Activated naive CD8-positive, alpha-beta T cell treated with anti-CD3 and anti-CD28 coated beads, Interleukin-2, amount 10 ng/mL, durations not matched to agents 7 days and 5 days (primary cell): Measurements from ENCODE around the gene FANCL. TPM values are rescaled to one million over a fixed set of nuclear protein-coding genes. Genes with fewer than 3 reads are reported as not detected.
"Not testable (repeated sequence)": the region's sequence is repeated elsewhere in the genome, so short reads cannot be mapped to it uniquely, and the experiment has no call there.

Experiments used
- ATAC-seq: fragments of 150-1000 bp; cut with Tn5 transposase; one replicate; pipeline ENCODE4 v1.10.0; 2021; ENCODE audit warnings: low read depth, moderate library complexity
- POLR2A ChIA-PET: fragments of 350-600 bp; sonication (Branson Sonifier 250); formaldehyde crosslinking; loops from one replicate; lab custom pipeline; 2021; ENCODE audit warnings: antibody characterized with exemption; lab: Charles Lee
- DNase-seq: peaks from one replicate; pipeline ENCODE4 v3.0.0; 2021
- H3K27ac Mint-ChIP-seq: one replicate; pipeline ENCODE4 v1.8.0; 2022; ENCODE audit warnings: mild to moderate bottlenecking, mixed read lengths
- H3K27me3 Mint-ChIP-seq: one replicate; pipeline ENCODE4 v1.8.0; 2022; ENCODE audit warnings: mild to moderate bottlenecking, moderate library complexity, mixed read lengths
- H3K36me3 Mint-ChIP-seq: one replicate; pipeline ENCODE4 v1.8.0; 2021; ENCODE audit warnings: mild to moderate bottlenecking, mixed read lengths
- H3K4me1 Mint-ChIP-seq: one replicate; pipeline ENCODE4 v1.8.0; 2021; ENCODE audit warnings: mixed read lengths
- H3K4me3 Mint-ChIP-seq: one replicate; pipeline ENCODE4 v1.8.0; 2022; ENCODE audit warnings: mild to moderate bottlenecking, moderate library complexity, mixed read lengths
- H3K9me3 Mint-ChIP-seq: one replicate; pipeline ENCODE4 v1.8.0; 2021; ENCODE audit warnings: mixed read lengths
- total RNA-seq, 2 experiments: library from RNA; stranded (reverse); gene quantifications; one replicate each; pipeline ENCODE4 v1.2.3, GENCODE V29; 2021

The FANCL gene
- total RNA-seq, 2 experiments from 2014 or later, result 12.2 to 16.4 TPM

DNA sequence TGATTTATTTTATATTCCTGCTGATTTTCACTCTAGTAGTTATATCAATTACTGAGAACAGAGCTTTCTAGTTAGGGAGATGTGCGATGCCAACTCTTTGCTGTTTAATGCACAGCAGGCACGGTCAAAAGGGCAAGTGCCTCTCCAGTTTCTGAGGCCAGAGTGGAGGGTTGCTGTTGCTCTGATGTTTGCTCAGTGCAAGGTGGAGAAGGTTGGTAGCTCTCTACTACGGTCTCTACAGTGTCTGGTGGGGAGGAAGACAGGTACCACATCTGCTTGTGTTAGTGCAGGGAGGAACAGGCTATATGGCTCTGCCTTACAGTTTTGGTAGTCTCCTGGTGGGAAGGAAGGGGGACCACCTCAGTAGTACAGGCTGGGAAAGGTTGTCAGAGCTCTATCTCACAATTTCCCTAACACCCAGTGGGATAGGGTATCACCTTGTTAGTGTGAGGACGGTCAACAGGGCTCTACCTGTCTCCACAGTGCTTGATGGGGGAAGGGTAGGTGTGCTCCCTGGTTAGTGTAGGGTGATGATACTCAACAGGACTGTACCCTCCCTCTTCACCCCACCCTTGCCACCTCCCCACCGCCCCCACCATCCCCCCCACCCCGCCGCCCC lies 85.9 kb downstream of the FANCL start:
- Mint-ChIP-seq H3K36me3 (peaks cover 48% of the 10 kb centered on the region), H3K27me3 (no peaks in the 10 kb centered on the region), H3K4me1 (no peaks in the 10 kb centered on the region), H3K27ac (no peak overlapping the region), H3K4me3 (no peak overlapping the region), H3K9me3 (no peaks in the 10 kb centered on the region)
- no peak for DNase-seq
- no peak for ATAC-seq
- POLR2A ChIA-PET, result no interaction called here

DNA sequence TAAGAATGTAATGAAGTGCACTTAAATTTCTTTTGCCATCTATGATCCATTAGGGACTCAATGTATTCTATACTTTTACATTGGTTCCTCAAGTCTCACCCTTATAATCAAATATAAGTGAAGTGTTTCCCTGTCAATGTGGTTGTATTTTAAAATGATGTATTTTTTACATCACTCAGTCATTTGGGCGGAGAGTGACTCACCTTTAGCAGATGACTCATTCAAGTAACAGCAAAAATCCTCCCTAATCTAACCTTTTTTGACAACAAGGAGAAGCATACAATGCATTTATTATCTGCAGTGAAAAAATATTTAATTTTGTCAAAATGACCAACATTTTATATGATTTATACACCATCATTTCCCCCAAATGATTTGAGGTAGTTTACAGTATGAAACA lies 94.4 kb downstream of the FANCL start:
- no peak overlapping the region for H3K27ac Mint-ChIP-seq
- H3K4me3 Mint-ChIP-seq, result no peak overlapping the region
- no peak for DNase-seq
- no peaks in the 10 kb centered on the region for H3K9me3 Mint-ChIP-seq
- ATAC-seq, result no peak
- peaks cover 1% of the 10 kb centered on the region for H3K4me1 Mint-ChIP-seq
- POLR2A ChIA-PET, result no interaction called here
- H3K36me3 Mint-ChIP-seq, result peaks cover 37% of the 10 kb centered on the region
- H3K27me3 Mint-ChIP-seq, result no peaks in the 10 kb centered on the region

GRCh38 chr2:58145769-58146168 lies 95.4 kb downstream of the FANCL start:
- H3K9me3 Mint-ChIP-seq, ATAC-seq, H3K4me3 Mint-ChIP-seq, H3K4me1 Mint-ChIP-seq, H3K27me3 Mint-ChIP-seq, POLR2A ChIA-PET, H3K27ac Mint-ChIP-seq, DNase-seq: not testable (repeated sequence)
- peaks cover 35% of the 10 kb centered on the region for H3K36me3 Mint-ChIP-seq

- Mint-ChIP-seq H3K36me3 (peaks cover 26% of the 10 kb centered on the region), H3K27ac (no peak overlapping the region), H3K4me1 (no peaks in the 10 kb centered on the region), H3K4me3 (no peak overlapping the region), H3K27me3 (no peaks in the 10 kb centered on the region), H3K9me3 (no peaks in the 10 kb centered on the region)
- ATAC-seq, result no peak
- POLR2A ChIA-PET, result no interaction called here
- DNase-seq, result no peak
These were observed 100.5 kb downstream of the FANCL start for GRCh38 chr2:58140508-58141072.

GRCh38 chr2:58138396-58139030 lies 102.6 kb downstream of the FANCL start:
- Mint-ChIP-seq H3K9me3 (no peaks in the 10 kb centered on the region), H3K27me3 (no peaks in the 10 kb centered on the region), H3K36me3 (peaks cover 19% of the 10 kb centered on the region), H3K4me3 (no peak overlapping the region), H3K4me1 (no peaks in the 10 kb centered on the region), H3K27ac (no peak overlapping the region)
- ATAC-seq, result no peak
- POLR2A ChIA-PET, result no interaction called here
- no peak for DNase-seq

- Mint-ChIP-seq H3K4me1 (no peaks in the 10 kb centered on the region), H3K36me3 (peaks cover 19% of the 10 kb centered on the region), H3K27ac (no peak overlapping the region), H3K9me3 (no peaks in the 10 kb centered on the region), H3K4me3 (no peak overlapping the region), H3K27me3 (no peaks in the 10 kb centered on the region)
- DNase-seq (no peak), ATAC-seq (no peak)
- POLR2A ChIA-PET, result no interaction called here
These were observed 103.3 kb downstream of the FANCL start for GRCh38 chr2:58137856-58138255.

DNA sequence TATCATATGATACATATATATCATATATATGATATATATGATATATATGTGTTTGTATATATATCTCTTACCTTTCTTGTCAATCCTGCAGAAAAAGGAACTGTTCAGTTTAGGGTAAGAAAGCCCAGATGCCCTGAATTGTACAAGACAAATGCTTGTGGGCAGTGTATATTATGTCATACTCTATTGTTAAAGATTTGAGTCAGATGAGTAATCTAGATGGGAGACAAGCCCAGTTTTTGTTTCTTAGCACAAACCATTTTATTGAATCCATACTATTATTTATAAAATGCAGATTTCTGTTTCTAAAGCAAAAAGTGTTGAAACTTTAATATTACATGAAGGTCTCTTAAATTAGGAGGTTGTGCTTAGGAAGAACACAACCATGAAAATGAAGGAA lies 103.9 kb downstream of the FANCL start:
- H3K27ac Mint-ChIP-seq, result no peak overlapping the region
- no peak for DNase-seq

GRCh38 chr2:58135861-58136260 lies 105.3 kb downstream of the FANCL start:
- Mint-ChIP-seq H3K27ac (no peak overlapping the region), H3K36me3 (peaks cover 17% of the 10 kb centered on the region), H3K4me1 (no peaks in the 10 kb centered on the region), H3K9me3 (no peaks in the 10 kb centered on the region), H3K4me3 (no peak overlapping the region), H3K27me3 (no peaks in the 10 kb centered on the region)
- POLR2A ChIA-PET, result no interaction called here
- ATAC-seq, result no peak
- DNase-seq, result no peak

More for the DNA sequence above, 103.9 kb downstream of the FANCL start:
- POLR2A ChIA-PET, result no interaction called here
- no peaks in the 10 kb centered on the region for H3K27me3 Mint-ChIP-seq
- no peak overlapping the region for H3K4me3 Mint-ChIP-seq
- H3K36me3 Mint-ChIP-seq, result peaks cover 17% of the 10 kb centered on the region
- ATAC-seq, result no peak
- no peaks in the 10 kb centered on the region for H3K4me1 Mint-ChIP-seq
- H3K9me3 Mint-ChIP-seq, result no peaks in the 10 kb centered on the region

DNA sequence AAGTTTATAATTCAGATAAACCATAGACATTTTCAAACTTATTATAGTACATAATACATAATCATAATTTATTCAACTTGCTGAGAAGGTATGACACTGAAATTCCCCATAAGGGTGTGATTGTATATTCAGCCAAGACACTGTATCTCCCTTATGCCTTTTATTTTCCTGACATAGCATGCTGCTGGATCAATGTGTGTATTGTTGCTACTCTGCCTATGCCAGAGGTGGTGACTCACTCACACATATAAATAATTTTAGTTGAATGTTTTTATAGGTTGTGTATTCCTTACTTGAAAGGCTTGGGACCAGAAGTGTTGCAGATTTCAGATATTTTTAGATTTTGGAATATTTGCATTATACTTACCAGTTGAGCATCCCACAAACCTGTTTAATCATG lies 107.7 kb downstream of the FANCL start:
- POLR2A ChIA-PET, result no interaction called here
- peaks cover 7% of the 10 kb centered on the region for H3K36me3 Mint-ChIP-seq
- H3K27me3 Mint-ChIP-seq, result no peaks in the 10 kb centered on the region
- no peak overlapping the region for H3K4me3 Mint-ChIP-seq
- no peak for DNase-seq
- ATAC-seq, result no peak
- no peaks in the 10 kb centered on the region for H3K4me1 Mint-ChIP-seq
- H3K9me3 Mint-ChIP-seq, result no peaks in the 10 kb centered on the region
- no peak overlapping the region for H3K27ac Mint-ChIP-seq

GRCh38 chr2:58131191-58132011 lies 109.7 kb downstream of the FANCL start:
- no peak for DNase-seq
- H3K36me3 Mint-ChIP-seq, result peaks cover 4% of the 10 kb centered on the region
- no peak overlapping the region for H3K4me3 Mint-ChIP-seq
- H3K27me3 Mint-ChIP-seq, result no peaks in the 10 kb centered on the region
- POLR2A ChIA-PET, result no interaction called here
- H3K9me3 Mint-ChIP-seq, result no peaks in the 10 kb centered on the region
- no peaks in the 10 kb centered on the region for H3K4me1 Mint-ChIP-seq
- H3K27ac Mint-ChIP-seq, result no peak overlapping the region
- ATAC-seq, result no peak

DNA sequence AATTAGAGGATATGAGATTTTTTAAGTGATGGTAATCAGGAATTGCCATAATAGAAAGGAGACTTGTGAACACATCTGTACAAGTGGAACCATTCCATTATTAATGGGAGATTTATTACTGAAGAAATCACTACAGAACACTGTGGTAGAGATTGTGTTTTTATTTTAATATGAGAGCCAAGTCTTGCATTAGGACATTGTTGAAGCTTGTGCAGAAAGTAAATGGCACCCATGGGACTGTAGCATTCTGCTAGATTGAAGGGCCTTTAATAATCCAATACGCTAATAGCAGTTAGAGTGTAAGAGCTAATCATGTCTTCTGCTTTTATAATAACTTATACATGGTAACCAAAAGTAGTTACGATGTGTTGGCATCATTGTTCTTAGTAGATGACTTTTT lies 110.9 kb downstream of the FANCL start:
- Mint-ChIP-seq H3K4me1 (no peaks in the 10 kb centered on the region), H3K27me3 (no peaks in the 10 kb centered on the region), H3K36me3 (peaks cover 4% of the 10 kb centered on the region), H3K4me3 (no peak overlapping the region), H3K27ac (no peak overlapping the region), H3K9me3 (no peaks in the 10 kb centered on the region)
- DNase-seq (no peak), ATAC-seq (no peak)
- POLR2A ChIA-PET, result no interaction called here

DNA sequence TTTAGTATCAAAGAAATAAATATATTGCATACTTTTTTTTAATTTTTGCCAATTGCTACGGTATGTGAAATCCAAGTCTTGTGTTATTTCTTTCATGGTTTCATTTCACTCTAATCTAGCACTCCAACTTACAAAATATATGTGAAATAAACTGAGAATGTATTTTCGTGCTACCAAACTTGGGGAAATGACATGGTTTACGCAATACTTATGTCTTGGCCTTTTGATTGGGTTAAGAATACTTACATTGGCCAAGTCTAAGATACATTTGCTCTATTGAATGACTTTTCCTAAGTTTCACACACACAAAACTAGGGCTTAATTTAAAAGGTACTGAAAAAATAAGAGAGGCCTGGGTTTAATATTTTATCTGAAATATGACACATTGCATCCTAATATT lies 114.0 kb downstream of the FANCL start:
- Mint-ChIP-seq H3K36me3 (peaks cover 14% of the 10 kb centered on the region), H3K4me3 (no peak overlapping the region), H3K4me1 (no peaks in the 10 kb centered on the region), H3K9me3 (no peaks in the 10 kb centered on the region), H3K27ac (no peak overlapping the region), H3K27me3 (no peaks in the 10 kb centered on the region)
- DNase-seq, result no peak
- POLR2A ChIA-PET, result no interaction called here
- ATAC-seq, result no peak

GRCh38 chr2:58122540-58122939 lies 118.6 kb downstream of the FANCL start:
- peaks cover 1% of the 10 kb centered on the region for H3K9me3 Mint-ChIP-seq
- DNase-seq (no peak), ATAC-seq (no peak)
- H3K4me3 Mint-ChIP-seq, result no peak overlapping the region
- no peak overlapping the region for H3K27ac Mint-ChIP-seq
- POLR2A ChIA-PET, result no interaction called here
- peaks cover 29% of the 10 kb centered on the region for H3K36me3 Mint-ChIP-seq
- no peaks in the 10 kb centered on the region for H3K27me3 Mint-ChIP-seq
- no peaks in the 10 kb centered on the region for H3K4me1 Mint-ChIP-seq
